Fibroblast of villous mesenchyme (primary cell): ENCODE measurements around the gene CYBC1. TPM values are rescaled to one million over a fixed set of nuclear protein-coding genes. Genes with fewer than 3 reads are reported as not detected.
A peak's percentile ranks its signal among the peaks of the same experiment; 100 is the strongest.

Experiments
- DNase-seq: peaks from one replicate; pipeline ENCODE4 v3.0.0-alpha.2; 2010; ENCODE audit warnings: low read depth
- H3K4me3 ChIP-seq: 2 replicates; pipeline ENCODE4 v1.5.1; 2011; ENCODE audit warnings: low read depth, mild to moderate bottlenecking, low read length
- total RNA-seq: library from RNA; depleted of rRNA; stranded (reverse); fragments of >200 nt; gene quantifications from 2 replicates; pipeline ENCODE4 v1.2.3, GENCODE V29; 2012
- TF ChIP-seq, protein P1 (sequence below): IDR thresholded peaks from 2 replicates; pipeline ENCODE4 v1.5.1; 2012; ENCODE audit warnings: low read depth, mild to moderate bottlenecking, low read length; ENCODE audit not compliant: insufficient read depth

The CYBC1 gene
- total RNA-seq, 1 donor, result 46.2 TPM

DNA sequence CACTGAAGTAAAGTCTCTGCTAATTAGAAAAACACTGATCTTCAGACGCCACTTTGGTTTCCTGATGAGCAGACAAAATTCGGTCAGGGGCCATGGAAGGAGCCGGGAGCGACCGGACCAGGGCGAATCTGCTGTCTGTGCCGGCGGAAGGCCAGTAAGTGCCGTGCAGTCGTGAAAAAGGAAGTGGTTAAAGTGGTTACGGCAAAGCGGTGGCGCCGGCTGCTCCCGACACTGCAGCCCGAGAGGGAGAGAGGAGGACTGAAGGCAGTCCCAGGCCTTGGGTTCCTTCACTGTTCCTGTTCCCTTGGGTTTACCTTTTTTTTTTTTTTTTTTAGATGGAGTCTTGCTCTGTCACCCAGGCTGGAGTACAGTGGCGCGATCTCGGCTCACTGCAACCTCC lies 49.7 kb downstream of the CYBC1 start:
- no peak for DNase-seq
- TF ChIP-seq, protein P1, sequence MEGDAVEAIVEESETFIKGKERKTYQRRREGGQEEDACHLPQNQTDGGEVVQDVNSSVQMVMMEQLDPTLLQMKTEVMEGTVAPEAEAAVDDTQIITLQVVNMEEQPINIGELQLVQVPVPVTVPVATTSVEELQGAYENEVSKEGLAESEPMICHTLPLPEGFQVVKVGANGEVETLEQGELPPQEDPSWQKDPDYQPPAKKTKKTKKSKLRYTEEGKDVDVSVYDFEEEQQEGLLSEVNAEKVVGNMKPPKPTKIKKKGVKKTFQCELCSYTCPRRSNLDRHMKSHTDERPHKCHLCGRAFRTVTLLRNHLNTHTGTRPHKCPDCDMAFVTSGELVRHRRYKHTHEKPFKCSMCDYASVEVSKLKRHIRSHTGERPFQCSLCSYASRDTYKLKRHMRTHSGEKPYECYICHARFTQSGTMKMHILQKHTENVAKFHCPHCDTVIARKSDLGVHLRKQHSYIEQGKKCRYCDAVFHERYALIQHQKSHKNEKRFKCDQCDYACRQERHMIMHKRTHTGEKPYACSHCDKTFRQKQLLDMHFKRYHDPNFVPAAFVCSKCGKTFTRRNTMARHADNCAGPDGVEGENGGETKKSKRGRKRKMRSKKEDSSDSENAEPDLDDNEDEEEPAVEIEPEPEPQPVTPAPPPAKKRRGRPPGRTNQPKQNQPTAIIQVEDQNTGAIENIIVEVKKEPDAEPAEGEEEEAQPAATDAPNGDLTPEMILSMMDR, result no peak
- H3K4me3 ChIP-seq, result no peak overlapping the region

DNA sequence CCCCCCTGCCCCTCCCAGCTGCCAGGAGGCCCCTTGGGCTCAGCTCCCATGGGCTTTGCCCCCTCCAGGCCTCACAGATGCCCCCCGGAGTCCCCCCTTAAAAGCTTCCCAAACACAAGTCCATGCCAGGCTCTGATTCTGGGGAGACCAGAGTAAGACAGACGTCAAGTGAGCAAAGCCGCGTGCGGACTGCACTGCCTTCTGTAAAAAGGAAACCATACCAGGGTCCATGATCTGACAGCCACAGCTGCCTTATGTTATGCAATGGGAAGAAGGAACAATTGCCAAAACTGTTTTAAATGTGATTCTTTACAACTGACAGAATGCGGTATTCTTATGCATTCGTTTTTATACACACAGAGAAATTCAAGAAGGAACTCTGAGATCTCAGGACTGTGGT lies 50.3 kb downstream of the CYBC1 start:
- no peak overlapping the region for H3K4me3 ChIP-seq
- TF ChIP-seq, protein P1, result no peak
- DNase-seq, result no peak

DNA sequence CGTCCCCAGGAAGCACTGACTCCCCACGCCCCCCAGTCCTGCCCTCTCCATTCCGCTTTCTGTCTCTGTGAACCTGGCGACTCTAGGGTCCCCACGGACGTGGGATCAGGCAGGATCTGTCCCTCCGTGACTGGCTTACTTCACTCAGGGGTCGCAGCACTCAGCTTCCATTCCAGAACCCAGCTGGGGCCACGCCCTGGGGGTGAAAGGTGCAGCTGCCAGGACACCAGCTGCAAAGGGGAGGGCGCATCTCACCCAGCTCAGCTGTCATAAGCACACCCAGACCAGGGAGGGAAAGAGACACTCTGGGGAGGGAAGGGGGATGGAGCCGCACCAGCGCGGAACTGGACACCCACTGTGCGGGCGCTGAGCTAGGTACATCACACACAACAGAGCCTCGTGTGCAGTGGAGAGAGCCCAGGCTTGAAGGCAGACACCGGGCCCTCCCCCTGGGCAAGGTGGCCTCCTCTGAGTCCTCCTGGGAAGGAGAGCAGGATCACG lies 50.9 kb downstream of the CYBC1 start:
- DNase-seq, result no peak
- no peak overlapping the region for H3K4me3 ChIP-seq
- TF ChIP-seq, protein P1, result no peak

DNA sequence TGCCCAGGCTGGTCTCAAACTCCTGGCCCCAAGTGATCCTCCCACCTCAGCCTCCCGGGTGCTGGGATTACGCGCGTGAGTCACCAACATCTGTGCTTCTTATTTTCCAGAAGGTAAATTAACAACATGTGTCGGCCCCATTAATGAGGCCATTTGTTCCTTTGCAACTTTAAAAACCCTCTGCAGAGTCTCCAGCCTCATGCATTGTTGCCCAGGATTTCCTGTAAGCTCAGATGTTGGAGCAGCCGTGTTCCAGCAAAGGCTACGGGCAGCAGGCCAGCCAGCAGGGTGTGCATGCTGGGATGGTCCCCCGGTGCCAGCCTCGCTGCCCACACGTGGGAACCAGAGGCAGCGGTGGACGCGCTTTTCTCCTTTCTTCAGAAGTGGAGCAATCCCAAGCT lies 51.5 kb downstream of the CYBC1 start:
- TF ChIP-seq, protein P1, result no peak
- DNase-seq, result peak; percentile 83
- no peak overlapping the region for H3K4me3 ChIP-seq

DNA sequence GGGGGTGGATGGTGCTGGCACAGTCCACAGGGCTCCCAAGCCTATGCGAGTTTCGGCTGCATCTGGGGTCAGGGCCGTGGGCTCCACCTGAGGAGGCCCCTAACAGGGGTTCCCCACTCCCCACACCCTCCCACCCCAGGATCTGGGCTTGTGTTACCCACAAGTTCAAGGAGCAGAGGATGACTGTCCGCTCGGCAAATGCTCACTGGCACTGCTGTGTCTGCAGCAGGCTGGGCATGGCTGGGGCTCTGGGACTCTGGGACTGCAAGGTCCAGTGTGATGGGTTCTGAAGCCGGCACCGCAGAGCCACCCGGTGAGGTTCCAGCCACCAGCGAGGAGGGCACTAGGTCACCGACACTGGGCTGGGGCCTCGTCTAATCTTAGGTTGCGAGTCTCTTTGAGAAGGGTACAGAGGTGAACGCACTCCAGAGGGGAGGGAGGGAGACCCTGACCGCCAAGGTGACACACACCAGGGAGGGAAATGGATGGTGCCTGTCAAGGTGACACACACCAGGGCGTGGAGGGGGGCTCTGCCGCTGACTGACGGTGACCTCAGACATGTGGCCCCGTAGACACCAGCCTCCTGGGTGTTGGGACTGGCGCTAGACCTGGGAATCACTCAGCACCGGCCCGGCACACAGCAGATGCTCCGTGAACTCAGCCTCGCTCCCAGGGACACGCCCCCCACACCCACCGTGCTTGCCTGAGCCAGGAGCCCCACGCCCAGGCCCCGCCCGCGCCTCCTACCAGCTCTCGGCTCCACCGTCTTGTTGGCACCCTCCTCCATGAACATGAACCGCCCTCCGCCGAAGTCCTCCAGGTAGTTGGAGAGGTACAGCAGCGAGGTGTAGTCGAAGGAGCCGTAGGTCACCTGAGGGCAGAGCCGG lies 52.9 kb downstream of the CYBC1 start:
- no peak overlapping the region for H3K4me3 ChIP-seq
- TF ChIP-seq, protein P1, result no peak
- DNase-seq, result no peak

DNA sequence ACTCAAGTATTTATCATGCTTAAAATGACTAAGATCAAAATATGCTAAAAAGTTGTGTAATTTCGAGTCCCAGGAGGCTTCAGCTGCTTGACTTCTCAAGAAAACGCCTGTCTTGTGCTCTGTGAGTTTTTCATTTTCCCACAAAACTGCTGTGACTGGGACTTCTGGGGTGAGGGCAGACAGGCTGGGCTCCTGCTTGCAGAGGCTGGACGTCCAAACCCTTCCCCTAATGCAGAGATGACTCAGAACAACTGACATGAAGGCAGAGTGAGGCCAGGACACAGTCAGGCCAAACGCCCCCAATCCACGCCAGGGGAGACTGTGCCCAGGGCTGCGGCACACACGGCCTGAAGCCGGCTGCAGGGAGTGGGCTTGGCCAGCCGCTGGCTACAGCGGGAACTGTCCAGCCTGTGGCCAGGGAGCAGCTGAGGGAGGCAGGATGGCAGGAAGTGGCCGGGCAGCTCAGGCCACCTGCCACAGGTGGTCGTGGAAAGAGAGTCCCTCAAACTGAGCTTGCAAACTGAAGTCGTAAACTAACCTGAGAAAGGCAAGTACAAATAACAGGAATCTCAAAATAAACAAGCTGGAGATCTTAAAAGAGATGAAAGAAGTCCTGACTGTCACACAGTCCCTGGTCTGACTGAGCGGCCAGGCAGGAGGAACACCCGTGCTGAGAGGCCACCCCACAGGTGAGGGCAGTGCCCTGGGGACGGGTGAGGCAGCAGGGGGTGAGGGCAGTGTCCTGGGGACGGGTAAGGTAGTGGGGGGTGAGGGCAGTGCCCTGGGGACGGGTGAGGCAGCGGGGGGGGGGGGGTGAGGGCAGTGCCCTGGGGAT lies 53.7 kb downstream of the CYBC1 start:
- H3K4me3 ChIP-seq, result no peak overlapping the region
- peak; percentile 91 for DNase-seq
- TF ChIP-seq, protein P1, result no peak
